ENCODE results near the gene RNF111.
"Not testable (repeated sequence)": the region's sequence is repeated elsewhere in the genome, so short reads cannot be mapped to it uniquely, and the experiment has no call there.

The RNF111 gene

GRCh38 chr15:59127255-59127654, 139.8 kb downstream of the RNF111 start:
- not testable (repeated sequence) for H3K27me3 ChIP-seq (ENCODE audit: control insufficient read depth, insufficient read depth, low read length); H3K27ac ChIP-seq (ENCODE audit: low read length); H3K9me3 ChIP-seq (ENCODE audit: control insufficient read depth, insufficient read depth, low read length); H3K4me1 ChIP-seq (ENCODE audit: control insufficient read depth, insufficient read depth, low read length); H3K4me3 ChIP-seq (ENCODE audit: low read length); DNase-seq (ENCODE audit: low read depth, low spot score)
- no CpG with 5 or more reads among the region's 1 CpG for WGBS (ENCODE audit: insufficient coverage, insufficient read length)
- H3K36me3 ChIP-seq (ENCODE audit: control insufficient read depth, insufficient read depth, low read length): peaks cover 20% of the 10 kb centered on the region

GRCh38 chr15:59131456-59131855, 144.0 kb downstream of the RNF111 start:
- no CpG with 5 or more reads among the region's 16 CpGs for whole genome bisulfite sequencing (ENCODE audit: insufficient coverage, insufficient read length)
- no peak overlapping the region for H3K27ac ChIP-seq (ENCODE audit: low read length)
- no peak for DNase-seq (ENCODE audit: low read depth, low spot score)
- peaks cover 18% of the 10 kb centered on the region for H3K36me3 ChIP-seq (ENCODE audit: control insufficient read depth, insufficient read depth, low read length)
- H3K27me3 ChIP-seq (ENCODE audit: control insufficient read depth, insufficient read depth, low read length): no peaks in the 10 kb centered on the region
- no peak overlapping the region for H3K4me3 ChIP-seq (ENCODE audit: low read length)
- no peaks in the 10 kb centered on the region for H3K4me1 ChIP-seq (ENCODE audit: control insufficient read depth, insufficient read depth, low read length)
- H3K9me3 ChIP-seq (ENCODE audit: control insufficient read depth, insufficient read depth, low read length): no peaks in the 10 kb centered on the region

- WGBS (ENCODE audit: insufficient coverage, insufficient read length): no CpG with 5 or more reads among the region's 3 CpGs
- Histone ChIP-seq H3K27me3 (ENCODE audit: control insufficient read depth, insufficient read depth, low read length) (no peaks in the 10 kb centered on the region), H3K9me3 (ENCODE audit: control insufficient read depth, insufficient read depth, low read length) (no peaks in the 10 kb centered on the region), H3K36me3 (ENCODE audit: control insufficient read depth, insufficient read depth, low read length) (peaks cover 21% of the 10 kb centered on the region), H3K4me1 (ENCODE audit: control insufficient read depth, insufficient read depth, low read length) (no peaks in the 10 kb centered on the region), H3K27ac (ENCODE audit: low read length) (no peak overlapping the region), H3K4me3 (ENCODE audit: low read length) (no peak overlapping the region)
- DNase-seq (ENCODE audit: low read depth, low spot score): no peak
Observed at GRCh38 chr15:59131969-59132562, 144.6 kb downstream of the RNF111 start.

DNA sequence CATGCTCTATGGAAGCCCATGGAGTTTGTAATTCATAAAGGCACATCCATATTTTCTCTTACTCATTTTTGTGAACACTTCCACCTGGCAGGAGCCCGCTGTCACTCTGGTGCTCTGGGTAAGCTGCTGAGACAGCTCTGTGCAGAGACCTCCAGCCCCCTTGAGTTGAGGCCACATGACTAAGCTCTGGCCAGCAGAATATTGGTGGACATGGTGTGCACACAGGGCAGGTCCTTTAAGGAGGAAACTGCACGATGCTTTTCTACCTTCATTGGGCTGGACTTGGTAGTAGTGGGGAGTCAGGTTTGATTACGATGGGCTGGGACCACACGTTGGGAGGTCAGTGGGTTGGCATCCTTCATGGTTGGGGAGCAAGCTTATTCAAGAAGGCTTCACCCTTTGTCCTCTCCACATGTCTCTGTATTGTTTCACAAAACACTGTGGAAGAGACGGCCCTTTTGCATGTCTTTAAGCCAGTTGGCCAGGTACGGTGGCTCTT, 146.5 kb downstream of the RNF111 start:
- no peaks in the 10 kb centered on the region for H3K27me3 ChIP-seq (ENCODE audit: control insufficient read depth, insufficient read depth, low read length)
- H3K36me3 ChIP-seq (ENCODE audit: control insufficient read depth, insufficient read depth, low read length): peaks cover 21% of the 10 kb centered on the region
- no peak for DNase-seq (ENCODE audit: low read depth, low spot score)
- no peaks in the 10 kb centered on the region for H3K9me3 ChIP-seq (ENCODE audit: control insufficient read depth, insufficient read depth, low read length)
- H3K27ac ChIP-seq (ENCODE audit: low read length): no peak overlapping the region
- no peak overlapping the region for H3K4me3 ChIP-seq (ENCODE audit: low read length)
- WGBS (ENCODE audit: insufficient coverage, insufficient read length): no CpG with 5 or more reads among the region's 6 CpGs
- no peaks in the 10 kb centered on the region for H3K4me1 ChIP-seq (ENCODE audit: control insufficient read depth, insufficient read depth, low read length)

DNA sequence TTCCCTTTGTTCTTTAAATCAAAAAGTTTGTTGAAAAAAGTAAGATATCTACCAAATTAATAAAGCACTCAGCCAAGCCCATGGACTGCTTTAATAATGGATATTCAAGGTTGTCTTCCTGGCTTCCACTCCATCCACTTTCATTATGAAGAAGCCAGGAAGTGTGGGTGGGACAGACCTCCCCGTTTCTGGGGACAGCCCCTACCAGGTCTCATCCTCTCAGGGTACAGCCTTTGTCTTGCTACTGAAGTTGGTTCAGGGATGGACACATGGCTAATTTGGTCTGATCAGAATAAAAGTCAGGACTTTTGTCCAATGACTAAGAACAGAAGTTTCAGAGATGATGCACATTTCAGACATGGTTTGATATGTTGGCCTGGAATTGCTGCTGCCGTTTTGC, 150.1 kb downstream of the RNF111 start:
- Histone ChIP-seq H3K9me3 (ENCODE audit: control insufficient read depth, insufficient read depth, low read length) (no peaks in the 10 kb centered on the region), H3K27me3 (ENCODE audit: control insufficient read depth, insufficient read depth, low read length) (no peaks in the 10 kb centered on the region), H3K4me1 (ENCODE audit: control insufficient read depth, insufficient read depth, low read length) (no peaks in the 10 kb centered on the region), H3K27ac (ENCODE audit: low read length) (no peak overlapping the region), H3K36me3 (ENCODE audit: control insufficient read depth, insufficient read depth, low read length) (peaks cover 16% of the 10 kb centered on the region; the same call in 1 of the 2 replicates), H3K4me3 (ENCODE audit: low read length) (no peak overlapping the region)
- WGBS (ENCODE audit: insufficient coverage, insufficient read length): no CpG with 5 or more reads among the region's 2 CpGs
- no peak for DNase-seq (ENCODE audit: low read depth, low spot score)

DNA sequence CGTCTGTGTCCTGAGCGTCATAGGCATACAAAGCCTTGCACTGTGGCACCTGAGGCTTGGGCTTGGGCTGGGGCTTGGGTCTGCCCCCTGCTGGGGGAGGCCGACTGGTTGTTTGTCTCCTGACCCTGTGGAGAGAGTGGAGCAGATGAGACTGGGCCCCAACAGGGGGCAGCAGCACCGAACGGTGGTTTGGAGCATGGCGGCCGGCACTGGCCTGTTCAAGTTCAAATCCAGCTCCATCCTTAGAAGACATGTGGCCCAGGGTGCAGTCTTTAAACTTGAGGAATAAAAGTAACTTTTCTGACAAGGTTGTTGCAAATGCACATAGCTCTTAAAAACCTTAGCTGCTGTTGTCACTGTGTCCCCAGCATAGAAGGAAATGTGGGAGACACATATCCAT, 150.8 kb downstream of the RNF111 start:
- H3K27ac ChIP-seq (ENCODE audit: low read length): no peak overlapping the region
- peak; percentile 54 for DNase-seq (ENCODE audit: low read depth, low spot score)
- no peaks in the 10 kb centered on the region for H3K27me3 ChIP-seq (ENCODE audit: control insufficient read depth, insufficient read depth, low read length)
- H3K4me1 ChIP-seq (ENCODE audit: control insufficient read depth, insufficient read depth, low read length): no peaks in the 10 kb centered on the region
- H3K4me3 ChIP-seq (ENCODE audit: low read length): no peak overlapping the region
- no peaks in the 10 kb centered on the region for H3K9me3 ChIP-seq (ENCODE audit: control insufficient read depth, insufficient read depth, low read length)
- peaks cover 16% of the 10 kb centered on the region; the same call in 1 of the 2 replicates for H3K36me3 ChIP-seq (ENCODE audit: control insufficient read depth, insufficient read depth, low read length)
- WGBS (ENCODE audit: insufficient coverage, insufficient read length): no CpG with 5 or more reads among the region's 7 CpGs

- no peak for DNase-seq (ENCODE audit: low read depth, low spot score)
- Histone ChIP-seq H3K9me3 (ENCODE audit: control insufficient read depth, insufficient read depth, low read length) (no peaks in the 10 kb centered on the region), H3K4me3 (ENCODE audit: low read length) (no peak overlapping the region), H3K36me3 (ENCODE audit: control insufficient read depth, insufficient read depth, low read length) (peaks cover 14% of the 10 kb centered on the region; the same call in 1 of the 2 replicates), H3K4me1 (ENCODE audit: control insufficient read depth, insufficient read depth, low read length) (no peaks in the 10 kb centered on the region), H3K27ac (ENCODE audit: low read length) (no peak overlapping the region), H3K27me3 (ENCODE audit: control insufficient read depth, insufficient read depth, low read length) (no peaks in the 10 kb centered on the region)
- WGBS (ENCODE audit: insufficient coverage, insufficient read length): no CpG with 5 or more reads among the region's 9 CpGs
Observed at GRCh38 chr15:59140422-59141226, 153.2 kb downstream of the RNF111 start.

- peaks cover 8% of the 10 kb centered on the region; the same call in 1 of the 2 replicates for H3K36me3 ChIP-seq (ENCODE audit: control insufficient read depth, insufficient read depth, low read length)
- no CpG with 5 or more reads among the region's 5 CpGs for WGBS (ENCODE audit: insufficient coverage, insufficient read length)
- H3K4me1 ChIP-seq (ENCODE audit: control insufficient read depth, insufficient read depth, low read length): no peaks in the 10 kb centered on the region
- H3K9me3 ChIP-seq (ENCODE audit: control insufficient read depth, insufficient read depth, low read length): no peaks in the 10 kb centered on the region
- no peak overlapping the region for H3K4me3 ChIP-seq (ENCODE audit: low read length)
- H3K27ac ChIP-seq (ENCODE audit: low read length): no peak overlapping the region
- no peak for DNase-seq (ENCODE audit: low read depth, low spot score)
- no peaks in the 10 kb centered on the region for H3K27me3 ChIP-seq (ENCODE audit: control insufficient read depth, insufficient read depth, low read length)
Observed at GRCh38 chr15:59143281-59143680, 155.8 kb downstream of the RNF111 start.

DNA sequence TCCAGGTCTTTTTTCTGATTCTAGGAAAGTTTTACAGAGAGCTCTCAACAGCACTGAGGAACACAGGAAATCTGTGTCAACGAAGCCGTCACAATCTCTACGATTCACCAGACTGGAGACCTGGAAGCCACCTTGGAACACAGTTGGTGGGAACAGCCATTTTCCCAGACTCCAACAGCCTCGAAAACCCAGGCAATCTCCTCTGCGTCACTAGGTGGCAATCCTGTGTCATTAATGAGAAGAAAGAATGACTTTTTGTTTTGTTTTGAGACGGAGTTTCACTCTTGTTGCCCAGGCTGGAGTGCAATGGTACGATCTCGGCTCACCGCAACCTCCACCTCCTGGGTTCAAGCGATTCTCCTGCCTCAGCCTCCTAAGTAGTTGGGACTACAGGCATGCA, 157.1 kb downstream of the RNF111 start:
- H3K4me3 ChIP-seq (ENCODE audit: low read length); H3K36me3 ChIP-seq (ENCODE audit: control insufficient read depth, insufficient read depth, low read length); DNase-seq (ENCODE audit: low read depth, low spot score): not testable (repeated sequence)

More for the DNA sequence above, 157.1 kb downstream of the RNF111 start:
- not testable (repeated sequence) for H3K9me3 ChIP-seq (ENCODE audit: control insufficient read depth, insufficient read depth, low read length); H3K27me3 ChIP-seq (ENCODE audit: control insufficient read depth, insufficient read depth, low read length); H3K27ac ChIP-seq (ENCODE audit: low read length); H3K4me1 ChIP-seq (ENCODE audit: control insufficient read depth, insufficient read depth, low read length)
- no CpG with 5 or more reads among the region's 10 CpGs for WGBS (ENCODE audit: insufficient coverage, insufficient read length)

All from iPS DF 6.9 (cell line).